ENCODE measurements around the gene RGS7. TPM values are rescaled to one million over a fixed set of nuclear protein-coding genes. Genes with fewer than 3 reads are reported as not detected.

RGS7 gene
- polyA plus RNA-seq, 6 donors from 2014 or later = 0.29 to 2.9 (median 1.5) TPM

GRCh38 chr1:240946926-240947325 lies 410.1 kb downstream of the RGS7 start:
- no peaks in the 10 kb centered on the region for H3K36me3 Mint-ChIP-seq
- peaks cover 0 to 3% (median 0%) of the 10 kb centered on the region in 7 donors for H3K9me3 Mint-ChIP-seq
- DNase-seq (no peak), ATAC-seq (ENCODE audit: low read depth in 2 of 2) (no peak)
- H3K4me3 Mint-ChIP-seq = no peak overlapping the region
- H3K27ac Mint-ChIP-seq = no peak overlapping the region
- no peaks in the 10 kb centered on the region for H3K27me3 Mint-ChIP-seq
- H3K4me1 Mint-ChIP-seq = no peaks in the 10 kb centered on the region

GRCh38 chr1:240942901-240943300 lies 414.1 kb downstream of the RGS7 start:
- H3K9me3 Mint-ChIP-seq = peaks cover 2 to 13% (median 8%) of the 10 kb centered on the region in 7 donors
- ATAC-seq (ENCODE audit: low read depth in 2 of 2) = no peak
- H3K36me3 Mint-ChIP-seq = no peaks in the 10 kb centered on the region

GRCh38 chr1:240941701-240942370 lies 415.2 kb downstream of the RGS7 start:
- Mint-ChIP-seq H3K9me3 (peaks cover 10 to 22% (median 13%) of the 10 kb centered on the region in 7 donors), H3K27me3 (no peaks in the 10 kb centered on the region), H3K36me3 (peaks cover 0 to 7% of the 10 kb centered on the region in 2 donors), H3K27ac (peak overlapping the region in 1 of 6 donors; percentile 67), H3K4me3 (no peak overlapping the region), H3K4me1 (no peaks in the 10 kb centered on the region)
- ATAC-seq (ENCODE audit: low read depth in 2 of 2) = no peak
- no peak for DNase-seq

More at GRCh38 chr1:240942901-240943300, 414.1 kb downstream of the RGS7 start:
- H3K27me3 Mint-ChIP-seq = no peaks in the 10 kb centered on the region
- H3K27ac Mint-ChIP-seq = peak overlapping the region in 1 of 6 donors; percentile 60
- no peak for DNase-seq
- no peaks in the 10 kb centered on the region for H3K4me1 Mint-ChIP-seq
- no peak overlapping the region for H3K4me3 Mint-ChIP-seq

DNA sequence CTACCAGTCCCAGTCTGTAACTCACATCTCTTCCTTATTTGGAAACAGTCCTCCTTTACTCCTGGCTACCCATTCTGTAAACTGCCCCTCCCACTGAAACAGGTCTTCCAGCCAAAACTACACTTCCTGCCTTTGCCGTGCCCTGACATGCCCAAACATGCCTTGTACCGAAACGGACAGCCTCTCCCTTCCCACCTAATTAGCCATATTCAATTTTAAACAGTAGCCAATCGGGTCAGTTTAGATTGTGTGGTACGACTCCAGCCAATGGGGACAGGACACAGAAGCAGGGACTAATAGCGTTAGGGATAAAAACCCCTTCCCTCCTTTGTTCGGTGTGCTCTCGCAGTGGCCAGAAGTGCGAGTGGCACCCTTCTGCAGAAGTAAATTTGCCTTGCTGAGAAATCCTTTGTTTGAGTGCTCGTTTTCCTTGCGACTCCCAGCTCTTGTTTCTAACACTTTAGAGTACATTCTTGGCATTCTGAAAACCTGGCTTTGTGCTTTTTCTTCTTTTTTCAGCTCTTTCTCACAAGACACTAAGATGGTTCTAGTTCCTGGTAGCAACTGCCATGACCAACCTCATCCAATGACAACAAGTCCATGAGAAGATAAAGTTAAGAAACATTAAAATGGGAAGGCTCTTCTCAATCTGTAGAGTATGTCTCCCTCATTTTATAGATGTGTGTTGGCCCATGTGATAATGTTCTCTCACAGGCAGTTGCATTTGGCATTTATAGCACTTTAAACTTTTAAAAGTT lies 419.9 kb downstream of the RGS7 start:
- H3K4me3 Mint-ChIP-seq = no peak overlapping the region
- H3K4me1 Mint-ChIP-seq = no peaks in the 10 kb centered on the region
- no peak for DNase-seq
- no peak for ATAC-seq (ENCODE audit: low read depth in 2 of 2)
- H3K27ac Mint-ChIP-seq = peak overlapping the region in 1 of 6 donors; percentile 2
- peaks cover 4 to 11% of the 10 kb centered on the region in 2 donors for H3K36me3 Mint-ChIP-seq
- peaks cover 12 to 32% (median 22%) of the 10 kb centered on the region in 7 donors for H3K9me3 Mint-ChIP-seq
- H3K27me3 Mint-ChIP-seq = no peaks in the 10 kb centered on the region

DNA sequence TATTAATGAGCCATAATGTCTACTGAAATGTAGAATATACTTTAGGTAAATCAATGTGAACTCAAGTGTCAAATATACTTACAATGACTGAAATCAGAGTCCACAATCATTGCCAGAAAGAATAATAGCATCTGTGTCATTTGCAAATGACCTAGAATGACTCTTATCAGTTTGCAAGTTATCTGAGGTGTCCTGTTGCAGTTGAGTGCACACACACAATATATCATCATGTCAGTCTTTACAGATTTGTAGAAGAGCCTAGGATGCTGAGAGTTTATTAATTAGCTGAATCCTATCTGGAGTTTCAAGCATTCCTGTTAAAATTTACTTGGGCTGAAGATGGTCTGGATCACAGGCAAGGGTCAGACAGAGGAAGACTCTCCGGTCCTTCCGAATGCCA lies 421.1 kb downstream of the RGS7 start:
- no peaks in the 10 kb centered on the region for H3K4me1 Mint-ChIP-seq
- H3K36me3 Mint-ChIP-seq = peaks cover 4 to 11% of the 10 kb centered on the region in 2 donors
- no peaks in the 10 kb centered on the region for H3K27me3 Mint-ChIP-seq
- H3K27ac Mint-ChIP-seq = no peak overlapping the region
- no peak for DNase-seq
- H3K9me3 Mint-ChIP-seq = peaks cover 12 to 32% (median 22%) of the 10 kb centered on the region in 7 donors
- ATAC-seq (ENCODE audit: low read depth in 2 of 2) = no peak
- H3K4me3 Mint-ChIP-seq = no peak overlapping the region

GRCh38 chr1:240931031-240931430 lies 426.0 kb downstream of the RGS7 start:
- no peak overlapping the region for H3K4me3 Mint-ChIP-seq
- no peak for ATAC-seq (ENCODE audit: low read depth in 2 of 2)

DNA sequence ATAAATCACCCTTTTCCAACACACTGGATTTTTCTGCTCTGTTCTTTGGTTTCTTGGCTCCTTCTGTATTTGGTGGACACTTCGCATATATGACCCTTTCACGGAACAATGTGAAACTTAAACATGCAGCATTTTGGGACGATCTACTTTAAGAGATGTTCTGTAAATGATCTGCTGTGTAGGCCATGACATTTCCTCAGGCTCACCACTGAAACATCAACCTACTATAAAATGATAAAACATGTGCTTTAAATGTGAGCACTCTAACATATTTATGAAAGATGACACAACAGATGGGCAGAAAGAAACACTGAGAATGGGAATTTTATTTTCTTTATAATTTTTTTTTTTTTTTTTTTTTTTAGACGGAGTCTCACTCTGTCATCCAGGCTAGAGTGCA lies 428.7 kb downstream of the RGS7 start:
- H3K36me3 Mint-ChIP-seq = peaks cover 0 to 5% of the 10 kb centered on the region in 2 donors
- peaks cover 0 to 17% (median 7%) of the 10 kb centered on the region in 7 donors for H3K9me3 Mint-ChIP-seq
- DNase-seq (no peak), ATAC-seq (ENCODE audit: low read depth in 2 of 2) (no peak)
- no peaks in the 10 kb centered on the region for H3K4me1 Mint-ChIP-seq
- H3K4me3 Mint-ChIP-seq = no peak overlapping the region
- H3K27ac Mint-ChIP-seq = peak overlapping the region in 1 of 6 donors; percentile 6
- H3K27me3 Mint-ChIP-seq = no peaks in the 10 kb centered on the region

More at GRCh38 chr1:240931031-240931430, 426.0 kb downstream of the RGS7 start:
- Mint-ChIP-seq H3K9me3 (peaks cover 0 to 12% (median 7%) of the 10 kb centered on the region in 7 donors), H3K36me3 (peaks cover 0 to 6% of the 10 kb centered on the region in 2 donors), H3K27ac (no peak overlapping the region), H3K27me3 (no peaks in the 10 kb centered on the region), H3K4me1 (no peaks in the 10 kb centered on the region)
- DNase-seq = no peak

GRCh38 chr1:240927821-240928220 lies 429.2 kb downstream of the RGS7 start:
- Mint-ChIP-seq H3K9me3 (peaks cover 2 to 17% (median 5%) of the 10 kb centered on the region in 7 donors), H3K4me1 (no peaks in the 10 kb centered on the region), H3K27me3 (no peaks in the 10 kb centered on the region), H3K27ac (no peak overlapping the region), H3K36me3 (peaks cover 0 to 5% of the 10 kb centered on the region in 2 donors), H3K4me3 (no peak overlapping the region)
- DNase-seq (no peak), ATAC-seq (ENCODE audit: low read depth in 2 of 2) (no peak)

DNA sequence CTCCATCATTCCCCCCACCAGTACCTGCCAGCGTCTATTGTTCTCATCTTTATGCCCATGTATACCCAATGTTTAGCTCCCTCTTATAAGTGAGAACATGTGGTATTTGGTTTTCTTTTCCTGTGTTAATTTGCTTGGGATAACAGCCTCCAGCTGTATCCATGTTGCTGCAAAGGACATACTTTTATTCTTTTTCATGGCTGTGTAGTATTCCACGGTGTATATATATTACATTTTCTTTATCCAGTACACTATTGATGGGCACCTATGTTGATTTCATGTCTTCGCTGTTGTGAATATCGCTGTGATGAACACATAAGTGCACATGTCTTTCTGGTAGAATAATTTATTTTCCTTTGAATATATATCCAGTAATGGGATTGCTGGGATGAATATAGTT lies 431.7 kb downstream of the RGS7 start:
- Mint-ChIP-seq H3K27ac (no peak overlapping the region), H3K4me1 (no peaks in the 10 kb centered on the region), H3K27me3 (no peaks in the 10 kb centered on the region), H3K36me3 (peaks cover 0 to 7% of the 10 kb centered on the region in 2 donors), H3K4me3 (no peak overlapping the region), H3K9me3 (peaks cover 5 to 30% (median 8%) of the 10 kb centered on the region in 7 donors)
- DNase-seq (no peak), ATAC-seq (ENCODE audit: low read depth in 2 of 2) (no peak)

- Mint-ChIP-seq H3K4me3 (no peak overlapping the region), H3K36me3 (peaks cover 0 to 7% of the 10 kb centered on the region in 2 donors)
Measured at GRCh38 chr1:240917976-240918375, 439.0 kb downstream of the RGS7 start.

DNA sequence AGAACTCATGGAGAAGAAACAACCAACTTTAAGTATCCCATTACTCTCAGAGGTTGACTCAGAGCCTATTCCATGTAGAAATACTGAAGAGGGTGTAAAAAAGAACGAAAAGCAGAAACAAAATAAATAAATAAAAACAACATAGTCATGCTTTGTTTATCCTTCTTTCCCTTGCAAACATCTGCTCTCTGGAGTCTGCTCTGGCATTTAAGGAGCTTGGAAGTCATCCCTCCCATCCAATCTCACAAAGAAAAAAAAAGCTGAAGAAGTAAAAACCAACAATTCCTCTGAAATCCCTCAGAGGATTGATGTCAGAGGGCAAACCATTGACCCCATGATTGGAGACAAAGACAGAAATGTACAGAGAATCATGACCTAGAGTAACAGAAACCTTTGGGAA lies 442.5 kb downstream of the RGS7 start:
- no peak for ATAC-seq (ENCODE audit: low read depth in 2 of 2)
- Mint-ChIP-seq H3K4me1 (peaks cover 0 to 4% (median 0%) of the 10 kb centered on the region in 3 donors), H3K4me3 (no peak overlapping the region), H3K9me3 (peaks cover 0 to 8% (median 0%) of the 10 kb centered on the region in 7 donors), H3K27ac (no peak overlapping the region), H3K36me3 (no peaks in the 10 kb centered on the region), H3K27me3 (no peaks in the 10 kb centered on the region)
- no peak for DNase-seq

More at GRCh38 chr1:240917976-240918375, 439.0 kb downstream of the RGS7 start:
- DNase-seq = no peak
- peaks cover 3 to 18% (median 8%) of the 10 kb centered on the region in 7 donors for H3K9me3 Mint-ChIP-seq
- H3K4me1 Mint-ChIP-seq = no peaks in the 10 kb centered on the region
- no peak for ATAC-seq (ENCODE audit: low read depth in 2 of 2)
- H3K27ac Mint-ChIP-seq = no peak overlapping the region
- no peaks in the 10 kb centered on the region for H3K27me3 Mint-ChIP-seq

DNA sequence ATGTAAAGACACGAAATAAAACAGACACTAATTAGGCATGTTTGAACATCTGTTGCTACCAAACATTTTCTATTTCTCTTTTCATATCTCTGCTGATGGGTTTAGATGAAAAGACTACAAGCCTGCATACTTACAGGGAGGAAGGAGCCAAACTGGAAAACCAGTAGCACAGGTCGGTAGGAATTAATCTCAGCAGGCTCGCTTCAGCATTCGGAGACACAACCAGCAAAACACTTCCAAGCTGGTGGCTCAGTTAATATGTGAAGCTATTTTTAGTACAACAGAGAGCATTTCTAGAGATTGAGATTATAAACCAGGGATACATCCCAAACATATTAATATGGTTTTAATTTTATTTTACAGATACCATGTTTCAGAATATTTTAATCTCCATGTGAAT lies 444.2 kb downstream of the RGS7 start:
- Mint-ChIP-seq H3K27me3 (no peaks in the 10 kb centered on the region), H3K4me1 (peaks cover 0 to 4% (median 0%) of the 10 kb centered on the region in 3 donors), H3K27ac (no peak overlapping the region), H3K9me3 (peaks cover 0 to 8% (median 0%) of the 10 kb centered on the region in 7 donors), H3K36me3 (no peaks in the 10 kb centered on the region), H3K4me3 (no peak overlapping the region)
- DNase-seq (no peak), ATAC-seq (ENCODE audit: low read depth in 2 of 2) (no peak)

DNA sequence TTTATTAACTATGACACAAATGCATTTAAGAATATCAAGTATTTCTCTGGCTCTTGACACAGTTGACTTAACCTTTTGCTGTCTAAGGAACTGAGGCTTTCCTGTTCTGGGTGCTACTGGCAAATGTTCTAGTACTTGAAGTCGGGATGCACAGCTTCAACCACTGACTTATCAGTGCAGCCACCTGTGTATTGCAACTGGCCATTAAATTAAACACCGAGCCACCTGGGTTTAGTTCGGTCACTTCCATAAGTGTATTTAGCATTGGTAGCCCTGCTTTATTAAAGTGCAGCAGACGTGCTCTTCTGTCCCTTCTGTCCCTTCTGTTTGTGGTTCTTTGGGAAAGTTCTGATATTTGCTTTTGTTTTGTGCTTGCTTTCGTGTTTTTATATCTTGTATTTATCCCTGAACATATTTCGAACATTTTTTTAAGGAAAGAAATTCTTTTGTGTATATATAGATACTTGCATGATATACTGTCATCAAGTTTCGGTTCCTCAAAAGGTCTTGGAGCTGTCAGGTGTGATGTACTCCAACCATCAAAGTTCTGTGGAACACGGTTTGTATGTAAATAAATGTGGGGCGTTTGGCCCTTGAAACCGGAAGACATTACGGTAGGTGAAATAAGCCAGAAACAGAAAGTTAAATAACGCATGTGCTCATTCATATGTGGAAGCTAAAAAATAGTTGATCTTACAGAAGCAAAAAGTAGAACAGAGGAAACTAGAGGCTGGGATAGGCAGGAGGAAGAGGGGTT lies 447.1 kb downstream of the RGS7 start:
- peaks cover 0 to 5% of the 10 kb centered on the region in 2 donors for H3K36me3 Mint-ChIP-seq
- H3K4me1 Mint-ChIP-seq = peaks cover 0 to 4% (median 0%) of the 10 kb centered on the region in 3 donors
- no peak for DNase-seq
- H3K27me3 Mint-ChIP-seq = no peaks in the 10 kb centered on the region
- peak in 1 of 2 donors; percentile 38 for ATAC-seq (ENCODE audit: low read depth in 2 of 2)
- peak overlapping the region in 1 of 6 donors; percentile 43 for H3K27ac Mint-ChIP-seq
- H3K4me3 Mint-ChIP-seq = no peak overlapping the region
- peaks cover 0 to 5% (median 0%) of the 10 kb centered on the region in 7 donors for H3K9me3 Mint-ChIP-seq
